Measurements from ENCODE around the gene LAGE3.
"Not testable (repeated sequence)": the region's sequence is repeated elsewhere in the genome, so short reads cannot be mapped to it uniquely, and the experiment has no call there.

Gene LAGE3

GRCh38 chrX:154501423-154501822, 22.3 kb upstream of the LAGE3 start:
- DNase-seq, result not testable (repeated sequence)

DNA sequence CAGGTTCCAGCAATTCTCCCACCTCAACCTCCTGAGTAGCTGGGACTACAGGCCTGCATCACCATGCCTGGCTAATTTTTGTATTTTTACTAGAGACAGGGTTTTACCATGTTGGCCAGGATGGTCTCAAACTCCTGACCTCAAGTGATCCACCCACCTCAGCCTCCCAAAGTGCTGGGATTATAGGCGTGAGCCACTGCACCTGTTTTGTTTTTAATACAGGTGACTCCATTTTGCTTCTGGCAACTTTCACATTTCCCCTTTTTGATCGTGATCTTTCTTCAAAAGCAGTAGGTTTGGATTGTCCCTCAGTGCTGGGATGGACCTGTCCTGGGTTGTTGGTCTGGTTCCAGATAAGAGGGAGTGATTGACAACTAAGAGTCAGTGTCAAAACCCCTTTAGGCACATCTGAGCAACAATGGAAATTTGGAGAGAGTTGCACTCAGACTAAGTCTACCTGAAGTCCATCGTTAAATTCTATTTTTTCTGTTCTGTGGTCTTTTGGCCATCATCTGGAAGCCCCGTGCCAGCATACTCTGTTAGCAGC, 17.6 kb upstream of the LAGE3 start:
- not testable (repeated sequence) for DNase-seq

- no peak for DNase-seq
Measured at GRCh38 chrX:154495472-154495922, 16.4 kb upstream of the LAGE3 start.

- DNase-seq, result no peak
Measured at GRCh38 chrX:154494715-154495114, 15.6 kb upstream of the LAGE3 start.

GRCh38 chrX:154490414-154491083, 11.5 kb upstream of the LAGE3 start, which contains the start of gene SLC10A3:
TSS of gene SLC10A3 (minus strand) at chrX:154490629. CDS start at chrX:154488940, 1,689 bp downstream.
- peak; percentile 78 to 95 (median 84) for DNase-seq

GRCh38 chrX:154490021-154490413, 10.9 kb upstream of the LAGE3 start:
- DNase-seq, result peak in 2 of 5 experiments; percentile 1 to 45

DNA sequence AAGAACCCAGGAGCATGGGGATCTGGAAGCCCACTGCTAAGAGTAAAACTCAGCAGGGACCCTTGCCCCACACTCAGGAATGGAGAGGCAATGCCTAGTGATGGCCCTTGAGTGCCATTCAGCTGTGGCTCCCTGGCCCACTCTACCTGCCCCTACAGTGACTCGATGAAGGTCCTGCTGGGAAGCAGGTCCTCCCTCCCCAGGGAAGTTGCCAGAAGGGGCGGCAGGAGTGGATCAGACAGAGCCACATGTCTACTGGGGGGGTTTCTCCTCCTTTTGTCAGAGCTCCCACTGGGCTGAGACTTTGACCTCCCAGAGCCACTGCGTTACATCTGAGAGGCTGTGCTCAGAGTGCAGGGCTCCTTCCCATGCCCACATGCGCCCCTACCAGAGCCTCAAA, 10.1 kb upstream of the LAGE3 start:
- no peak for DNase-seq

DNA sequence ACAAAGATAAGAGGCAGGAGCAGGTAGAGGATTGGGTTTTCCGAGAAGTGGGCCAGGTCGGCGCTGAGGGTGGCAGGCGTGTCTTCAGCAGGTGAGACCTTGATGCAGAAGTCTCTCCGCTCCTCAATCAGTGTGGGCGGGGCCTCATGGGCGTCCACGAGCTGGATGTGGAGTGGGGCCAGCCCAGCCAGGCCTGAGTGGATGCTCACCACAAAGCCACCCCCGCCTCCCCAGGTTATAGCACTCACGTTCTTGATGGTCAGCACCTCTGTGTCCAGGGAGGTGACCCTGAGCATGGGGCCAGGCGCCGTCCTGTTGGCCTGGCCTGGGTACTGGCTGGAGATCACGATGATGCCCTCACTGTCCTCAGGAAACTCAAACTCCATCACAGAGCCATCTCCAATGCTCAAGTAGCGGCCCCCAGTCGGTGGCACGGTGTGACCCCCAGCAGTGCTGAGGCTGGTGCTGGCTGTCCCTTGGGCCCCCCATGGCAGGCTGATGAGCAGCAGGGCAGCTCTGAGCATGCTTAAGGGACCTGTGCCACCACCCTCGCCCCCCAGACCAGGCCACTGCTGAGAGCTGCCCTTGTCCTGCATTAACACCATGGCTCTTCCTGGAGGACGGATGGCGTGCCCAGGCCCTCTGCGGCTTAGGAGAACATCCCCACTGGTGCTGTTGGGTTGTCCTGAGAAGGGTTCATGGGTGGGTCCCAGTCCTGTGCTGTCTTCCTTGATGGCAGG, 9.4 kb upstream of the LAGE3 start:
- no peak for DNase-seq

- DNase-seq, result no peak
Measured at GRCh38 chrX:154487518-154488290, 8.6 kb upstream of the LAGE3 start.

- peak; percentile 31 to 71 (median 43) for DNase-seq
Measured at GRCh38 chrX:154486396-154487207, 7.5 kb upstream of the LAGE3 start, which contains the start of gene UBL4A. TSS of gene UBL4A (minus strand) at chrX:154486615. CDS start at chrX:154486584, 31 bp downstream.

DNA sequence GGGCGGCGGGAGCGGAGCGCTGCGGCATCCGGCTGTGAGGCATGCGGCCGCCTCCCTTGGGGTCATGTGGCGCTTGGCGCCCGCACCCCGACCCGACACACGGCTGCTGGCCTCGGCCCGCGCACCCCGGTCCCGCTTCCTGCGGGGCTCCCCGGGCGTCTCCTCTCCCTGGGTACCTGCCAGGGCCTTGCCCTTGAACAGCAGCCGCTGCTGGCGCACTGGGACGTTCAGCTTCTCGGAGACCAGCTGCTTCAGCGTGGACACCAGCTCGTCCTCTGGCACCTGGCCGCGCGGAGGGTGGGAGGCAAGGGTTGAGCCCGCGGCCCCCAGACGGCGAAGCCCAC, 6.9 kb upstream of the LAGE3 start:
- peak in 3 of 5 experiments; percentile 22 to 58 (median 45) for DNase-seq

GRCh38 chrX:154485150-154486051, 6.3 kb upstream of the LAGE3 start:
- no peak for DNase-seq

DNA sequence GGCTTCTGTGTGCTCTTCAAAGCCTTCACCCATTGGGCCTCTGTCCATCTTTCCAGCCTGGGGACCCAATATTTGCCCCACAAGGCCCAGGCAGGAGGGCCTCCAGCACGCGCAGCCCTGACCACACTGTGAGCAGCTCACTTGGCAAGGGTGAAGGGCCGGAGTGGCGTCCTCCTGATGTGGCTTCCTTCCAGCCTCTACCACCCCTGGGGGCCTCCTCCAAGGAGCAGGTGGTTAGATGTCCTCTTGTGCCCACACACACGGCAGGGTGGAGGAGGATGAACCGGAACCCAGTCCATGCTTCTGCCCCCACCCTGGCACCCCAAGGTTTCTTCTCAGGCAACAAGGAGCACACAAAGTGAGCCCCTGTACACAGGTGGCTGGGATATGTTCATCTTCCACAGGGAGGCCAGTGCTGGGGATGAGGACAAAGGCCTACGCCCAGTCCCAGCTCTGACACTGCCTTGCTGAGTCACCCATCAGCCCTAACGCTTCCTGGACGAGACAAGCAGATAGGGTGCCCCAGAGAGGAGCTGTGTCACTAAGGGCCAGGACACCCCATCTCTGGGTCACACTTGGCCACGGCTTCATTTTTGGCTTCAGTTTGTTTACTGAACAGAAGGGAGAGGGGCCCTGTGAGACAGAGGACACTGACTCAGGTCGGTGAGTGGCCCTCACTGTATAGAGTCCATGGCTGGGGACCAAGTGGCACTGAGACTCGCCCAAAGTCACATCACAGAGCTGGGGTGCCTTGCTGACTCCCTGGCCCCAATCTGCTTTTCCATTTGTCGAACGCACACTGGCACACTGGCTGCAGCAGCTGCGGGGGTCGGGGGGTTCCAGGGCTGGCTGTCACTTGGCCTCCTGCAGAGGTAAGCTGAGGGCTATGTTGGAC, 5.4 kb upstream of the LAGE3 start:
- DNase-seq, result no peak

DNA sequence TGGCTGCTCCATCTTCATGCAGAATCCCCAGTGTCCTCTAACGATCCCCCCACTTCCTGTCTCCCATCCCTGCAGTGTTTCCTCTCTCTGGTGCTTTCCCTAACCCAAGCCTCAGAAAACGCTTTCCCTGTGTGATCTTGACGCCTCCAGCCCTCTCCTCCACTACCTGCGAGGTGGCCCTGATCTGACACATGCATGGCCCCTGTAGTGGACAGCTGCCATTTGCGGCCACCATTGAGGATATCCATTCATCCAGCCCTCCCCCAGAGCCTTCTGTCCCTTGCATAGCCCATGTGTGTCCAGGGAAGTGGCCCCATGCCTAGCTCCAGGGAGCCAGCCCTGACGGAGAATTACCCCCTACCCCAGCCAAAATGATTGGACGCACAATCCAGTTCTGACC, 4.2 kb upstream of the LAGE3 start:
- DNase-seq, result no peak

DNA sequence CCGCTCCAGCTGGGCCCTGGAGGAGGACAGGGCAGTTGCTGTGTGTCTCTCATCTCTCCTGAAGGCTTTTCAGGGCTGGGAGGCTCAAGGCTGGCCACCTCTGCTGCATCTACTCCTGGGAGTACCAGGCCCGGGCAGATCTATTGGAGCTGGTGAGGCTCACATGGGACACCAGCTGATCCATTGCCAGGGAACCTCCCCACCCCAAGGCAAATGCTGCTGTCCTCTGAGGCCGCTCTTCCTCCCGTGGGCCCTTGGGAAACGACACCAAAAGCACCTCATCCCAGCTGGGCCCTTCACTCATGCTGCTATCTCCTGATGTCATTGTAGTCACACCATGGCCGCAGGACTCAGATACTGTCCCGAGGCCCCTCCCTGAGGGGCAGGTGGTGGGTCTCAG, 3.7 kb upstream of the LAGE3 start:
- no peak for DNase-seq

- DNase-seq, result no peak
Measured at GRCh38 chrX:154481911-154482601, 3.0 kb upstream of the LAGE3 start.

DNA sequence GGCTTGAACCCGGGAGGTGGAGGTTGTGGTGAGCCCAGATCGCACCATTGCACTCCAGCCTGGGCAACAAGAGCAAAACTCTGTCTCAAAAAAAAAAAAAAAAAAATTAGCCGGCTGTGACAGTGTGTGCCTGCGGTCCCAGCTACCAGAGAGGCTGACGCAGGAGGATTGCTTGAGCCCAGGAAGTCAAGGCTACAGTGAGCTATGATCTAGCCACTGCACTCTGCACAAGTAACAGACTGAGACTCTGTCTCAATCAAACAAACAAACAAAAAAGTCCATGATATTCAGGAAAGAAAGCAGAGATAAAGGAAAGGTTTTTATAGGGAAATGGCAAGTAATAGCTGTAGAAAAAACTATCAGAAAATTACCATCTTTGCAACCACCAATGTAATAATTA, 2.1 kb upstream of the LAGE3 start:
- no peak for DNase-seq

GRCh38 chrX:154477891-154478477, 1.1 kb downstream of the LAGE3 start:
- no peak for DNase-seq

DNA sequence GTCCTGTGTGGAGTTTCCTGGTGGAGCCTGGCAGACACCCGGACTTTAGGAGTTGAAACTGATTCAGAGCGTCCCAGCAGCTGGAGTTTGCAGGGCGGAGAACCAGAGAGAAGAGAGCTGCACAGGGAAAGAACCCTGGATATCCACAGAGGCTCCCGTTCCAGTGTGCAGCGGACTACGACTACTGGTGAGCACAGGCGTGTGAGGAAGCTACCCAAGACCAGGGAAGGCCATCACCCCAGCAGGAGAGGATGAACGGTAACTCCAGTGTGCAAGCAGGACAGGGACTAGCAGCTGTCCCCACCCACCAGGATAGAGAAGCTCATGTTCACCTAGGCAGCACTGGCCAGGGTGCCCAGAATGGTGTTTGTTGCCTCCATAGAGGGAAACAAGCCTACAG, 2.3 kb downstream of the LAGE3 start:
- DNase-seq, result no peak

Data from T-helper 2 cell (primary cell).